Muscle of leg (tissue), 11 donors: ENCODE measurements around the gene C15orf39. TPM values are rescaled to one million over a fixed set of nuclear protein-coding genes. Genes with fewer than 3 reads are reported as not detected.
"Not testable (repeated sequence)": the region's sequence is repeated elsewhere in the genome, so short reads cannot be mapped to it uniquely, and the experiment has no call there.

Source experiments
- DNase-seq: peaks from one replicate; pipeline ENCODE4 v3.0.0; 2013
- H3K27ac ChIP-seq: one replicate; pipeline ENCODE4 v1.5.1; 2013; ENCODE audit warnings: mild to moderate bottlenecking, low read length, control low read depth
- H3K27me3 ChIP-seq: one replicate; pipeline ENCODE4 v1.6.1; 2013; ENCODE audit warnings: low read length; ENCODE audit not compliant: control insufficient read depth, insufficient read depth
- H3K36me3 ChIP-seq: one replicate; pipeline ENCODE4 v1.6.1; 2013; ENCODE audit warnings: low read length; ENCODE audit not compliant: control insufficient read depth, insufficient read depth
- H3K4me1 ChIP-seq: one replicate; pipeline ENCODE4 v1.6.1; 2013; ENCODE audit warnings: low read length; ENCODE audit not compliant: control insufficient read depth, insufficient read depth
- H3K4me3 ChIP-seq: one replicate; pipeline ENCODE4 v1.5.1; 2013; ENCODE audit warnings: low read length, control low read depth
- H3K9me3 ChIP-seq: replicated peaks from 2 replicates; pipeline ENCODE4 v1.6.1; 2013; ENCODE audit warnings: low read depth, low read length; ENCODE audit not compliant: control insufficient read depth
- WGBS: methylation state at CpG from one replicate; pipeline ENCODE4 v1.1.5; 2013; ENCODE audit warnings: missing lambda C conversion rate; ENCODE audit not compliant: insufficient coverage; 5-methylcytosine and 5-hydroxymethylcytosine counted together
- polyA plus RNA-seq, 8 donors: library from polyadenylated mRNA; unstranded; fragments of 120-200 nt; gene quantifications; one replicate each; pipeline versions ENCODE4 v1.2.1 to v1.2.3, GENCODE V29; 2013; ENCODE audit warnings: inconsistent platforms in 1 of 8, low replicate concordance in 1 of 8; ENCODE audit not compliant: insufficient read length in 8 of 8, insufficient read depth in 1 of 8
- total RNA-seq: library from RNA; stranded (reverse); fragments of 120-200 nt; gene quantifications from one replicate; pipeline ENCODE4 v1.2.4, GENCODE V29; 2013

The C15orf39 gene
- total and polyA plus RNA-seq, 9 donors = 5.5 to 13.4 (median 11.2) TPM

DNA sequence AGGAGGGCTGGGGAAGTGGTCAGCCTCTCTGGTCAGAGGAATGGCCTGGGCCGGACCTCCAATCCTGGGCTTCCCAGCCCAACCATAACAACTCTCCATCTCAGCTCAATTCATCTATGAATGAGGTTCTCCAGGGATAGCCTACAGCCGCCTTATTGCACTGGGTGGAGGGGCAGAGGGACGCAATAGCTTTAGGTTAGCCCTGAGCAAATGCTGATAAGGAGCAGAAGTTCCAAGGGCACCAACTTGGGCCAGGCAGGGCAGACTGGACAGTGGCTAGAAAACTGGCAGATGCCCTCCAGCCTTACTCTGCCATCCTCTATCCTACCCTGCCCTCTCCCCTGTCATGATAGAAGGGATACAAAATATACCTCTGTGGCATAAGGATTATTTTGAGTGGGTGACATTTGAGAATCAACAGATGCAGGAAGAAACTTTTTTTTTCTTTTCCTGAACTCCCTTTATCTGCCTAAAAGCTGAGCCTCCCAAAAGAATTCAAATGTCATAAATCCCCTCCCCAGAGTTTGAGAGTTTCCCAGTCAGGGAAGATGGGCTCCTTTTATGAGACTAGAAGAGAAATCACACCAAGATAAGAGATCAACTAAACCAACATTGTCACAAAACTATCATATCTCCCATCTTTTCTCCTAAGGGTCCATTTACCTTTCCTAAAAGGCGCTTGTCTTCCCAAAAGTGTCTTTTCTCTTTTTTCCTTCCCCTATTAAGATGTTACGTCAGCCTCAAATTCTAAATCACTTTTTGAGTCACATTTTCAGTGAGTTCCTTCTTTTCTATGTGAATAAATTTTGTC lies 40.4 kb upstream of the C15orf39 start:
- Histone ChIP-seq H3K4me3 (no peak overlapping the region), H3K27me3 (no peaks in the 10 kb centered on the region), H3K36me3 (no peaks in the 10 kb centered on the region), H3K27ac (no peak overlapping the region), H3K4me1 (no peaks in the 10 kb centered on the region), H3K9me3 (no peaks in the 10 kb centered on the region)
- WGBS = 47% methylated on average over 2 of the region's 5 CpGs
- DNase-seq = no peak

GRCh38 chr15:75161917-75162414 lies 39.7 kb upstream of the C15orf39 start:
- no peak overlapping the region for H3K27ac ChIP-seq
- no peaks in the 10 kb centered on the region for H3K9me3 ChIP-seq
- DNase-seq = no peak
- WGBS = no CpG with 5 or more reads among the region's 4 CpGs
- H3K36me3 ChIP-seq = no peaks in the 10 kb centered on the region
- H3K27me3 ChIP-seq = no peaks in the 10 kb centered on the region
- no peaks in the 10 kb centered on the region for H3K4me1 ChIP-seq
- H3K4me3 ChIP-seq = no peak overlapping the region

DNA sequence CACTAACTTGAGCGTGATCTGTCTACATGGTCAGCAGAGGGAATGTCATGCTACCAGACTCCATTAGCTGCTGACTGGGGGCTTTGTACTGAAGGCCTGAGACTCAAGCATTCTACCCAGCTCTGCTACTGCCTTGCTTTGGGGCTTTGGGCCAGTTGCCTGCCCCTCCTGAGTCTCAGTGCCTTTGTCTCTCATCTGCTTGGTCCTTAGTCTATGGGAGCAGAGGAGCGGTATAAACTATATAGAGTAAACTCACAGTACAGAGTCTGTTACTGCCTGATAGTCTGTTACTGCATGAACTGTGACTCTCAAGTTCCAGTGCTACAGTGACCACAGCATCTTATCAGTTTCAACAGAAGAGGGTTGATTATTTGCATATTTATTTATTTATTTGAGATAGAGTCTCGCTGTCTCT lies 38.5 kb upstream of the C15orf39 start:
- no peak for DNase-seq
- 100% methylated on average over 1 of the region's 3 CpGs for WGBS
- Histone ChIP-seq H3K4me1 (no peaks in the 10 kb centered on the region), H3K27ac (no peak overlapping the region), H3K4me3 (no peak overlapping the region), H3K27me3 (no peaks in the 10 kb centered on the region), H3K36me3 (no peaks in the 10 kb centered on the region), H3K9me3 (no peaks in the 10 kb centered on the region)

- no peak for DNase-seq
- Histone ChIP-seq H3K4me1 (no peaks in the 10 kb centered on the region), H3K4me3 (no peak overlapping the region), H3K9me3 (no peaks in the 10 kb centered on the region), H3K27me3 (no peaks in the 10 kb centered on the region), H3K36me3 (no peaks in the 10 kb centered on the region), H3K27ac (no peak overlapping the region)
- WGBS = no CpG with 5 or more reads among the region's 4 CpGs
Observed at GRCh38 chr15:75164625-75165350, 36.9 kb upstream of the C15orf39 start.

GRCh38 chr15:75166489-75167063 lies 35.1 kb upstream of the C15orf39 start:
- WGBS = 71% methylated on average over 4 of the region's 8 CpGs
- DNase-seq, H3K36me3 ChIP-seq, H3K27me3 ChIP-seq, H3K9me3 ChIP-seq, H3K4me3 ChIP-seq, H3K4me1 ChIP-seq, H3K27ac ChIP-seq: not testable (repeated sequence)

GRCh38 chr15:75167588-75168350 lies 33.9 kb upstream of the C15orf39 start:
- Histone ChIP-seq H3K36me3 (no peaks in the 10 kb centered on the region), H3K4me1 (no peaks in the 10 kb centered on the region), H3K9me3 (no peaks in the 10 kb centered on the region), H3K27me3 (no peaks in the 10 kb centered on the region), H3K4me3 (no peak overlapping the region), H3K27ac (no peak overlapping the region)
- DNase-seq = no peak
- 56% methylated on average over 3 of the region's 5 CpGs for WGBS

DNA sequence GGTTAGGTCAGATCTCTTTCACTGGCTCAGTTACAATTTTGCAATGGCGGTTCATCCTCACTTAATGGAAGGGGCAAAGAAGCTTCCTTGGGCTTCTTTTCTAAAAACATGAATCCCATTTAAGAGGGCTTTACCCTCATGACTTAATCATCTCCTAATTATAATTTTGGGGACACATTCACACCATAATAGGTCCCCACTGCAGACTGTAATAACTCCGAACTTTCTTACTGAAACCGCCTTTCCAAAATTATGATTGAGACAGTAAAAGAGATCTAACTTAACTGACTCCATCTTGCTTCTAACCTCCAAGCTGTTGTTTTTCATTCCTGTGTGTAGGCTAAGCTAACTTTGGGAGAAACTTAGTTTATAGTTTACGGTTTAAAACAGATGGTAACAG lies 33.3 kb upstream of the C15orf39 start:
- no peak overlapping the region for H3K4me3 ChIP-seq
- no peaks in the 10 kb centered on the region for H3K4me1 ChIP-seq
- H3K36me3 ChIP-seq = no peaks in the 10 kb centered on the region
- WGBS = 57% methylated on average over 1 of the region's 4 CpGs
- no peaks in the 10 kb centered on the region for H3K27me3 ChIP-seq
- H3K9me3 ChIP-seq = no peaks in the 10 kb centered on the region
- DNase-seq = no peak
- no peak overlapping the region for H3K27ac ChIP-seq

DNA sequence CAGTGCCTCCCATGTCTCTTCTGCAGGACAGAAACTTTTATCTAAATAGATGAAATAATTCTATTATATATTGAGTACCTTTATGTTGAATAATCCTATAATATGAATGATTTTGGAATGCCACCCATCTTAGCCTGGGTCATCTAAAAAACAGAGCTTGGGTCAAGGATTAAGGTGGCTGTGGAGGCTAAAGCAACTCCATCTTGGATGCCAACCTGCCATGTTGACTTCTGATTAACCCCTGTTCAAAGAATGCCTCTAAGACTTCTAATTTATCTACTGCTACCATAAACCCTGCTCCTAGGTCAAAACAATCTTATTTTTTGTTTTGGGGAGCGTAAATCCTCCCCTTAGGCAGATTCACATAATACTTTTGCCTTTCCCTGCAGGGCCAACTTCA lies 31.5 kb upstream of the C15orf39 start:
- Histone ChIP-seq H3K4me3 (no peak overlapping the region), H3K4me1 (no peaks in the 10 kb centered on the region), H3K9me3 (no peaks in the 10 kb centered on the region), H3K27me3 (no peaks in the 10 kb centered on the region), H3K27ac (no peak overlapping the region), H3K36me3 (no peaks in the 10 kb centered on the region)
- DNase-seq = no peak
- WGBS = no CpG with 5 or more reads among the region's 1 CpG

DNA sequence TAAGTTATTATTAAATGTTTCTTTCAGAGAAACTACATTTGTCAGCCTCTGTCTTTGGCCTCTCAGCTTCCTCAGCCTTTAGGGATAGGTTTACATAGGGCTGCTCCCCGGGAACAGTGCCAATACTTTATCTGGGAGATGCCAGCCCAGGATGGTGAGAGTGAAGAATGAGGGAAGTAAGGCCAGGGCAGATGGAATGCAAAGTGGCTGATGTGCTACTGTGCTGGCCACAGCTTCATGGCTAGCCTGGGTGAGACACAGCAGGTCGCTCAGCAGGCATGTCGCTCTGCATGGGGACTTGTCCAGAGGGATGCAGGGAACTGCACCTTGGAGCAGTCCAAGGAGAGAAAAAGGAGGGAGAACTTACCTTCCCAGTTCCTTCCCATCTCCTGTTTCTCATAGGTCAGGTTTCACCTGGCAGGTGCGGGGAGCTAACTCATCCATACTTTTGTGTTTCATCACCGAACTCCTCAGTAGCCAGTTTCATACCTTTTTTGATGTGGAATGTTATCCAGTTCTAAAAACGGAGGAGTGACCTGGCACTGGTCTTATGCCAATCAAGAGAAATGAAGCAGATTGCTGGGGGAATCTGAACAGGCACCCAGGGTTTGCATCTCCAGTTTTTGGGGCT lies 30.9 kb upstream of the C15orf39 start:
- no peak overlapping the region for H3K4me3 ChIP-seq
- no peak overlapping the region for H3K27ac ChIP-seq
- DNase-seq = no peak
- no peaks in the 10 kb centered on the region for H3K9me3 ChIP-seq
- no peaks in the 10 kb centered on the region for H3K36me3 ChIP-seq
- WGBS = 50% methylated on average over 2 of the region's 6 CpGs
- no peaks in the 10 kb centered on the region for H3K4me1 ChIP-seq
- H3K27me3 ChIP-seq = no peaks in the 10 kb centered on the region
